PC-3 (cell line): ENCODE data around the gene PRKN. TPM values are rescaled to one million over a fixed set of nuclear protein-coding genes. Genes with fewer than 3 reads are reported as not detected.

ENCODE experiments used
- ATAC-seq: fragments of 200-7000 bp; cut with Tn5 transposase; 2 replicates; pipeline ENCODE4 v1.9.1; 2020; ENCODE audit warnings: mild to moderate bottlenecking, moderate library complexity
- BruUV-seq: library from RNA; stranded (reverse); fragments of 400-500 nt; replicated peaks from 2 replicates; lab custom pipeline; 2021; lab: Mats Ljungman, UMichigan
- CTCF ChIA-PET: fragments of 300-600 bp; sonication (Branson Sonifier 250); formaldehyde crosslinking; loops from one replicate; lab custom pipeline; 2022; ENCODE audit warnings: antibody characterized with exemption; lab: Charles Lee
- POLR2A ChIA-PET: fragments of 300-600 bp; sonication (Branson Sonifier 250); formaldehyde crosslinking; loops from one replicate; lab custom pipeline; 2022; ENCODE audit warnings: antibody characterized with exemption; ENCODE audit not compliant: unreplicated experiment; lab: Charles Lee
- DNase-seq: peaks from one replicate; pipeline ENCODE4 v3.0.0-alpha.2; 2015
- H2AFZ ChIP-seq: fragments of 300-600 bp; sonication (generic); 2 replicates; pipeline ENCODE4 v1.6.0; 2016; ENCODE audit warnings: antibody characterized with exemption, low read length
- H3F3A ChIP-seq: fragments of 300-600 bp; sonication (generic); one replicate; pipeline ENCODE4 v1.6.0; 2017; ENCODE audit warnings: antibody characterized with exemption, low read length, control low read depth, mild to moderate bottlenecking; ENCODE audit not compliant: unreplicated experiment
- H3K27ac ChIP-seq: fragments of 300-600 bp; sonication (generic); 2 replicates; pipeline ENCODE4 v1.5.1; 2016; ENCODE audit warnings: mild to moderate bottlenecking, low read length
- H3K27me3 ChIP-seq: fragments of 300-600 bp; sonication (generic); 2 replicates; pipeline ENCODE4 v1.6.1; 2016; ENCODE audit warnings: low read length, mixed read lengths
- H3K36me3 ChIP-seq: fragments of 300-600 bp; sonication (generic); 2 replicates; pipeline ENCODE4 v1.6.1; 2016; ENCODE audit warnings: low read depth, mixed run types, low read length, mixed read lengths
- H3K4me1 ChIP-seq: fragments of 300-600 bp; sonication (generic); 2 replicates; pipeline ENCODE4 v1.5.1; 2016; ENCODE audit warnings: low read length; ENCODE audit not compliant: insufficient read depth
- H3K4me2 ChIP-seq: fragments of 300-600 bp; sonication (generic); 2 replicates; pipeline ENCODE4 v1.6.0; 2016; ENCODE audit warnings: low read length
- H3K4me3 ChIP-seq: fragments of 300-600 bp; sonication (generic); 2 replicates; pipeline ENCODE4 v1.5.1; 2016; ENCODE audit warnings: mild to moderate bottlenecking, low read length, mixed read lengths
- H3K79me2 ChIP-seq: fragments of 300-600 bp; sonication (generic); 2 replicates; pipeline ENCODE4 v1.6.1; 2017; ENCODE audit warnings: low read length, mixed read lengths
- H3K9ac ChIP-seq: fragments of 300-600 bp; sonication (generic); 2 replicates; pipeline ENCODE4 v1.6.0; 2016; ENCODE audit warnings: mild to moderate bottlenecking, low read length
- H3K9me2 ChIP-seq: fragments of 300-600 bp; sonication (generic); replicated peaks from 2 replicates; pipeline ENCODE4 v1.6.1; 2016; ENCODE audit warnings: mixed run types, low read length, mixed read lengths
- H3K9me3 ChIP-seq: fragments of 300-600 bp; sonication (generic); 2 replicates; pipeline ENCODE4 v1.6.1; 2016; ENCODE audit warnings: low read length, mixed read lengths
- H4K20me1 ChIP-seq: fragments of 300-600 bp; sonication (generic); 2 replicates; pipeline ENCODE4 v1.6.1; 2016; ENCODE audit warnings: low read length, mixed read lengths
- EZH2 ChIP-seq: fragments of 300-600 bp; sonication (generic); IDR thresholded peaks from one replicate; pipeline ENCODE4 v1.6.1; 2017; ENCODE audit warnings: antibody characterized with exemption, mild to moderate bottlenecking, low read length; ENCODE audit not compliant: unreplicated experiment
- EZH2phosphoT487 ChIP-seq: fragments of 300-600 bp; sonication (generic); IDR thresholded peaks from 2 replicates; pipeline ENCODE4 v1.6.1; 2018; ENCODE audit warnings: mild to moderate bottlenecking, antibody characterized with exemption, low read length, borderline replicate concordance
- intact Hi-C: fragments of 100-400 bp; cut with micrococcal nuclease; formaldehyde crosslinking; loops from 2 replicates; pipeline ENCODE4 v1.9.0; 2023
- total RNA-seq: library from RNA; depleted of rRNA; stranded (reverse); fragments of >200 nt; gene quantifications from 2 replicates; pipeline ENCODE4 v1.2.3, GENCODE V29; 2014
- TF ChIP-seq, protein P1 (sequence below): fragments of 300-600 bp; sonication (generic); conservative IDR thresholded peaks from 2 replicates; pipeline ENCODE4 v1.5.1; 2017; ENCODE audit warnings: antibody characterized with exemption, low read depth, mild to moderate bottlenecking, low read length

Gene PRKN
- total RNA-seq, 1 experiment from 2014 or later: not detected

- Histone ChIP-seq H4K20me1 (no peaks in the 10 kb centered on the region), H3K4me2 (no peak overlapping the region), H3K27me3 (no peaks in the 10 kb centered on the region), H3K79me2 (no peaks in the 10 kb centered on the region), H3K4me3 (no peak overlapping the region), H3K9me2 (no peaks in the 10 kb centered on the region), H3K9me3 (no peaks in the 10 kb centered on the region), H3K9ac (no peak overlapping the region), H2AFZ (no peak overlapping the region), H3K27ac (no peak overlapping the region), H3K4me1 (no peaks in the 10 kb centered on the region), H3K36me3 (no peaks in the 10 kb centered on the region), H3F3A (no peaks in the 10 kb centered on the region)
- no peak for ATAC-seq
- intact Hi-C loops: no loop called here
- no TSS peak for BruUV-seq
- CTCF ChIA-PET: no interaction called here
- POLR2A ChIA-PET: no interaction called here
- TF ChIP-seq, protein P1, sequence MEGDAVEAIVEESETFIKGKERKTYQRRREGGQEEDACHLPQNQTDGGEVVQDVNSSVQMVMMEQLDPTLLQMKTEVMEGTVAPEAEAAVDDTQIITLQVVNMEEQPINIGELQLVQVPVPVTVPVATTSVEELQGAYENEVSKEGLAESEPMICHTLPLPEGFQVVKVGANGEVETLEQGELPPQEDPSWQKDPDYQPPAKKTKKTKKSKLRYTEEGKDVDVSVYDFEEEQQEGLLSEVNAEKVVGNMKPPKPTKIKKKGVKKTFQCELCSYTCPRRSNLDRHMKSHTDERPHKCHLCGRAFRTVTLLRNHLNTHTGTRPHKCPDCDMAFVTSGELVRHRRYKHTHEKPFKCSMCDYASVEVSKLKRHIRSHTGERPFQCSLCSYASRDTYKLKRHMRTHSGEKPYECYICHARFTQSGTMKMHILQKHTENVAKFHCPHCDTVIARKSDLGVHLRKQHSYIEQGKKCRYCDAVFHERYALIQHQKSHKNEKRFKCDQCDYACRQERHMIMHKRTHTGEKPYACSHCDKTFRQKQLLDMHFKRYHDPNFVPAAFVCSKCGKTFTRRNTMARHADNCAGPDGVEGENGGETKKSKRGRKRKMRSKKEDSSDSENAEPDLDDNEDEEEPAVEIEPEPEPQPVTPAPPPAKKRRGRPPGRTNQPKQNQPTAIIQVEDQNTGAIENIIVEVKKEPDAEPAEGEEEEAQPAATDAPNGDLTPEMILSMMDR: no peak
- TF ChIP-seq EZH2phosphoT487 (no peak), EZH2 (no peak)
- DNase-seq: no peak
Observed at GRCh38 chr6:162068340-162068739, 659.2 kb downstream of the PRKN start.

- Histone ChIP-seq H3K4me3 (no peak overlapping the region), H3F3A (no peaks in the 10 kb centered on the region), H3K9me3 (no peaks in the 10 kb centered on the region), H2AFZ (no peak overlapping the region), H4K20me1 (no peaks in the 10 kb centered on the region), H3K36me3 (no peaks in the 10 kb centered on the region), H3K27me3 (no peaks in the 10 kb centered on the region), H3K79me2 (no peaks in the 10 kb centered on the region), H3K4me2 (no peak overlapping the region), H3K9ac (no peak overlapping the region), H3K9me2 (no peaks in the 10 kb centered on the region), H3K4me1 (no peaks in the 10 kb centered on the region), H3K27ac (no peak overlapping the region)
- CTCF ChIA-PET: no interaction called here
- no peak for ATAC-seq
- DNase-seq: no peak
- BruUV-seq: no TSS peak
- TF ChIP-seq, protein P1: no peak
- TF ChIP-seq EZH2phosphoT487 (no peak), EZH2 (no peak)
- intact Hi-C loops: no loop called here
- POLR2A ChIA-PET: no interaction called here
Observed at GRCh38 chr6:162063666-162064065, 663.9 kb downstream of the PRKN start.

DNA sequence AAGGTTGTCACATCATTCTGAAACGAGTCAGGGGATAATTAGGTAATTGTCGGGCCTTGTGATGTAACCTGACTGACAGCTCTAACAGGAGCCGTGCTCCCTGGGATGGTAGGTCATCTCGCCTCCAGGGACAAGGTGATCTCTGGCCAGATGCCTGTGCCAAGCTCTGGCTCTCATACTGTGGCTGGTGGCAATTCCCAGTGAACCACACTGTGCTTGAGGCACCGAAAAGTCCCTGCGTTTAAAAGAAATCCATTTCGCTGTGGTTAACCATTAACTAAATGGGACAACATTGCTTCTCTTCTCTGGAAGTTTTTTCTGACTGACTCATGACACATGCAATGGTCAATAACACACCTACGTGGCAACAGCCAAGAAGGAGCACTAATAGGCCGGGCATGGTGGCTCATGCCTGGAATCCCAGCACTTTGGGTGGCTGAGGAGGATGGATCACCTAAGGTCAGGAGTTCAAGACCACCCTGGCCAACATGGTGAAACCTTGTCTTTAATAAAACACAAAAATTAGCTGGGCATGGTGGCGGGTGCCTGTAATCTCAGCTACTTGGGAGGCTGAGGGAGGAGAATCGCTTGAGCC is 669.2 kb downstream of the PRKN start:
- no peak overlapping the region for H3K4me3 ChIP-seq
- TF ChIP-seq EZH2phosphoT487 (no peak), EZH2 (no peak)
- TF ChIP-seq, protein P1: no peak
- no peaks in the 10 kb centered on the region for H3F3A ChIP-seq
- POLR2A ChIA-PET: no interaction called here
- no peak overlapping the region for H3K9ac ChIP-seq
- ATAC-seq (no peak), DNase-seq (peak; percentile 75)
- H3K27me3 ChIP-seq: no peaks in the 10 kb centered on the region
- intact Hi-C loops: no loop called here
- no peaks in the 10 kb centered on the region for H3K79me2 ChIP-seq
- H3K27ac ChIP-seq: no peak overlapping the region
- no peaks in the 10 kb centered on the region for H4K20me1 ChIP-seq
- H3K9me2 ChIP-seq: no peaks in the 10 kb centered on the region
- H3K9me3 ChIP-seq: no peaks in the 10 kb centered on the region
- peaks cover 5% of the 10 kb centered on the region for H3K4me1 ChIP-seq
- 0 out of 2 replicates have a peak overlapping the region, but pooled peaks have one; percentile 25 for H3K4me2 ChIP-seq
- H3K36me3 ChIP-seq: no peaks in the 10 kb centered on the region
- BruUV-seq: no TSS peak
- CTCF ChIA-PET: no interaction called here
- H2AFZ ChIP-seq: no peak overlapping the region
